ENCODE measurements around the gene ARSG. TPM values are rescaled to one million over a fixed set of nuclear protein-coding genes. Genes with fewer than 3 reads are reported as not detected.
"Not testable (repeated sequence)": the region's sequence is repeated elsewhere in the genome, so short reads cannot be mapped to it uniquely, and the experiment has no call there.

ARSG gene
- total RNA-seq, 1 donor, result 7.6 TPM

- no peak for DNase-seq (ENCODE audit: insufficient read length, low spot score, missing footprints)
- Histone ChIP-seq H3K27me3 (ENCODE audit: insufficient read depth, low read length) (no peaks in the 10 kb centered on the region), H2AFZ (ENCODE audit: low read length) (no peak overlapping the region), H3K36me3 (ENCODE audit: insufficient read depth, low read length) (no peaks in the 10 kb centered on the region), H3K27ac (ENCODE audit: low read depth, low read length) (no peak overlapping the region), H3K79me2 (ENCODE audit: insufficient read depth, low read length) (no peaks in the 10 kb centered on the region), H3K4me1 (ENCODE audit: insufficient read depth, low read length) (peaks cover 12% of the 10 kb centered on the region), H3K4me3 (ENCODE audit: insufficient read depth, low read length) (no peak overlapping the region), H4K20me1 (ENCODE audit: insufficient read depth, low read length) (no peaks in the 10 kb centered on the region), H3K4me2 (ENCODE audit: insufficient read depth, low read length) (no peak overlapping the region), H3K9me3 (ENCODE audit: low read depth, low read length) (no peaks in the 10 kb centered on the region)
- no peak for TF ChIP-seq CTCF (IDR thresholded peaks at IDR 0.05; ENCODE audit: extremely low read depth, low read depth, low read length)
Measured at GRCh38 chr17:68347380-68347779, 56.1 kb downstream of the ARSG start.

GRCh38 chr17:68349157-68349556 lies 57.9 kb downstream of the ARSG start:
- H3K4me1 ChIP-seq (ENCODE audit: insufficient read depth, low read length), result peaks cover 16% of the 10 kb centered on the region
- no peaks in the 10 kb centered on the region for H3K27me3 ChIP-seq (ENCODE audit: insufficient read depth, low read length)
- no peaks in the 10 kb centered on the region for H4K20me1 ChIP-seq (ENCODE audit: insufficient read depth, low read length)
- no peak for TF ChIP-seq CTCF (IDR thresholded peaks at IDR 0.05; ENCODE audit: extremely low read depth, low read depth, low read length)
- DNase-seq (ENCODE audit: insufficient read length, low spot score, missing footprints), result no peak
- no peak overlapping the region for H3K4me2 ChIP-seq (ENCODE audit: insufficient read depth, low read length)
- no peak overlapping the region for H3K4me3 ChIP-seq (ENCODE audit: insufficient read depth, low read length)
- no peaks in the 10 kb centered on the region for H3K9me3 ChIP-seq (ENCODE audit: low read depth, low read length)
- no peak overlapping the region for H2AFZ ChIP-seq (ENCODE audit: low read length)
- no peaks in the 10 kb centered on the region for H3K36me3 ChIP-seq (ENCODE audit: insufficient read depth, low read length)
- no peaks in the 10 kb centered on the region for H3K79me2 ChIP-seq (ENCODE audit: insufficient read depth, low read length)
- H3K27ac ChIP-seq (ENCODE audit: low read depth, low read length), result no peak overlapping the region

GRCh38 chr17:68351395-68351794 lies 60.1 kb downstream of the ARSG start:
- Histone ChIP-seq H4K20me1 (ENCODE audit: insufficient read depth, low read length) (no peaks in the 10 kb centered on the region), H3K4me1 (ENCODE audit: insufficient read depth, low read length) (peaks cover 16% of the 10 kb centered on the region), H3K36me3 (ENCODE audit: insufficient read depth, low read length) (no peaks in the 10 kb centered on the region), H3K9me3 (ENCODE audit: low read depth, low read length) (no peaks in the 10 kb centered on the region), H3K4me3 (ENCODE audit: insufficient read depth, low read length) (no peak overlapping the region), H3K27me3 (ENCODE audit: insufficient read depth, low read length) (no peaks in the 10 kb centered on the region), H3K27ac (ENCODE audit: low read depth, low read length) (no peak overlapping the region), H3K79me2 (ENCODE audit: insufficient read depth, low read length) (no peaks in the 10 kb centered on the region), H3K4me2 (ENCODE audit: insufficient read depth, low read length) (no peak overlapping the region), H2AFZ (ENCODE audit: low read length) (no peak overlapping the region)
- peak; percentile 35 for TF ChIP-seq CTCF (IDR thresholded peaks at IDR 0.05; ENCODE audit: extremely low read depth, low read depth, low read length)
- DNase-seq (ENCODE audit: insufficient read length, low spot score, missing footprints), result peak; percentile 77

GRCh38 chr17:68352041-68352440 lies 60.7 kb downstream of the ARSG start:
- Histone ChIP-seq H3K36me3 (ENCODE audit: insufficient read depth, low read length) (no peaks in the 10 kb centered on the region), H3K4me3 (ENCODE audit: insufficient read depth, low read length) (no peak overlapping the region), H3K79me2 (ENCODE audit: insufficient read depth, low read length) (no peaks in the 10 kb centered on the region), H4K20me1 (ENCODE audit: insufficient read depth, low read length) (no peaks in the 10 kb centered on the region), H3K4me2 (ENCODE audit: insufficient read depth, low read length) (no peak overlapping the region), H3K27me3 (ENCODE audit: insufficient read depth, low read length) (no peaks in the 10 kb centered on the region), H3K4me1 (ENCODE audit: insufficient read depth, low read length) (peaks cover 16% of the 10 kb centered on the region), H3K27ac (ENCODE audit: low read depth, low read length) (no peak overlapping the region), H3K9me3 (ENCODE audit: low read depth, low read length) (no peaks in the 10 kb centered on the region), H2AFZ (ENCODE audit: low read length) (no peak overlapping the region)
- no peak for DNase-seq (ENCODE audit: insufficient read length, low spot score, missing footprints)
- TF ChIP-seq CTCF (IDR thresholded peaks at IDR 0.05; ENCODE audit: extremely low read depth, low read depth, low read length), result no peak

GRCh38 chr17:68352671-68353070 lies 61.4 kb downstream of the ARSG start:
- not testable (repeated sequence) for H4K20me1 ChIP-seq (ENCODE audit: insufficient read depth, low read length); H3K9me3 ChIP-seq (ENCODE audit: low read depth, low read length); H3K27ac ChIP-seq (ENCODE audit: low read depth, low read length); H3K4me2 ChIP-seq (ENCODE audit: insufficient read depth, low read length); H3K36me3 ChIP-seq (ENCODE audit: insufficient read depth, low read length); H3K27me3 ChIP-seq (ENCODE audit: insufficient read depth, low read length); H2AFZ ChIP-seq (ENCODE audit: low read length); H3K79me2 ChIP-seq (ENCODE audit: insufficient read depth, low read length); H3K4me3 ChIP-seq (ENCODE audit: insufficient read depth, low read length); DNase-seq (ENCODE audit: insufficient read length, low spot score, missing footprints)
- peaks cover 16% of the 10 kb centered on the region for H3K4me1 ChIP-seq (ENCODE audit: insufficient read depth, low read length)
